Vagina (tissue), 2 donors: Measurements from ENCODE around the gene MTMR6.

Source experiments
- CTCF ChIP-seq, 3 experiments: fragments of 450-650 bp in 2 of 3; fragments of 200-600 bp in 1 of 3; sonication (generic) in 1 of 3; IDR thresholded peaks; one replicate each; pipeline ENCODE4 v1.5.1; 2017 to 2019; ENCODE audit warnings: antibody characterized with exemption in 3 of 3, mild to moderate bottlenecking in 2 of 3, moderate library complexity in 2 of 3
- POLR2A ChIP-seq, 2 donors: fragments of 450-650 bp; IDR thresholded peaks; one replicate each; pipeline ENCODE4 v1.6.1; 2017; ENCODE audit warnings: antibody characterized with exemption in 2 of 2, mild to moderate bottlenecking in 2 of 2, moderate library complexity in 2 of 2
- POLR2AphosphoS5 ChIP-seq, 2 donors: sonication (generic); formaldehyde crosslinking; IDR thresholded peaks; one replicate each; pipeline ENCODE4 v1.9.0; 2017; ENCODE audit warnings: antibody characterized with exemption in 2 of 2, mild to moderate bottlenecking in 2 of 2, low read depth in 1 of 2; ENCODE audit not compliant: insufficient read depth in 1 of 2

DNA sequence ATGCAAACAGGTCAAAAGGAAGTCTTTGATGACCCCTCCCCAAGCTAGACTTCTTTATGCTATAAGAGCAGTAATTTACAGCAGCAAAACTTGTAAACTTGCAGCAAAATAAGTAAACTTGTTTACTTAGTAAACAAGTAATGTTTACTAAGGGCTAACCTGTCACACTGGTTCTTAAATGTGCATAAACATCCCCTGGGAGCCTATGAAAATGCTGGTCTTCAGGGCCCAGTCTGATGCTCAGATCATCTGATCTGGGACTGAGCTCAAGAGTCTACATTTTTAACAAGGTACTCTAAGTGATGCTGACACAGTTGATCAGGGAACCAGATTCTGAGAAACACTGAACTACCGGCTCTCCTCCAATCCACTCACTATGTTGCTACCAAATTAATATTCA lies 53.4 kb downstream of the MTMR6 start:
- no peak for TF ChIP-seq CTCF (IDR thresholded peaks at IDR 0.05)
- TF ChIP-seq POLR2A (IDR thresholded peaks at IDR 0.05) = no peak
- TF ChIP-seq POLR2AphosphoS5 (IDR thresholded peaks at IDR 0.05; ENCODE audit: insufficient read depth in 1 of 2, low read depth in 1 of 2) = no peak
